Esophagus squamous epithelium (tissue), 4 donors: Measurements from ENCODE around the gene GNG2.
A peak's percentile ranks its signal among the peaks of the same experiment; 100 is the strongest.

Experiments
- POLR2A ChIP-seq, 4 donors: fragments of 450-650 bp; IDR thresholded peaks; one replicate each; pipeline ENCODE4 v1.6.1; 2017; ENCODE audit warnings: antibody characterized with exemption in 4 of 4, mild to moderate bottlenecking in 4 of 4, moderate library complexity in 3 of 4
- TF ChIP-seq, protein P1 (sequence below), 6 experiments: fragments of 450-650 bp in 4 of 6; fragments of 200-600 bp in 2 of 6; sonication (generic) in 2 of 6; IDR thresholded peaks; one replicate each; pipeline ENCODE4 v1.5.1; 2016 to 2019; ENCODE audit warnings: antibody characterized with exemption in 6 of 6, mild to moderate bottlenecking in 4 of 6, moderate library complexity in 4 of 6

DNA sequence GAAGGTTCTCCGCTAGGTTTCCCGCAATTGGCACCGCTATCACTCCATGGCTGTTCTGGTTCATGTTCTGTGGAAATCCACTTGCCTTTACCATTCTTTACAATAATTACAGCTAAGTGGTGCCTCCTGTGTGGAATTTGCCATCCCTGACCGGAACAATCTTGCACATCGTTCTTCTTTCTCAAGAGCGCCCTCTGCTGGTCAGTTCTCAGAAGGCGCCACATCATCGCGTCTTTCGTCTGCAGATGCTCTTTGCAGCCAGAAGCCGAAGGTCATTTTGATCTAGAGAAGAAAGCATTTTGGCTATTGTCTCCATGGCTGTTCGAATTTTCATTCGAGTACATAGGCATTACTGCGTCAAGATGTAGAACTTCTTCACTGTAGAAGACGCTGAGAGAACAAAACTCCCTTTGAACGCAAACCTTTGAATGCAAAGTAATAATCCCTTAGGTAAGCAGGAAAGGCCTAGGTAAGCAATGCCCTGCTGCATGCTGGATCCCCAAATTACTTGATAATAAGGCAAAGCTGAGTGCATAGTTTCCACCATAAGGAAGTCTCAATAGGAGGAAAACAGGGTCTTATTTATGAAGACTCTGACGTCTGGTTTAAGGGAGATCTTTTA lies 118.8 kb downstream of the GNG2 start:
- TF ChIP-seq, protein P1, sequence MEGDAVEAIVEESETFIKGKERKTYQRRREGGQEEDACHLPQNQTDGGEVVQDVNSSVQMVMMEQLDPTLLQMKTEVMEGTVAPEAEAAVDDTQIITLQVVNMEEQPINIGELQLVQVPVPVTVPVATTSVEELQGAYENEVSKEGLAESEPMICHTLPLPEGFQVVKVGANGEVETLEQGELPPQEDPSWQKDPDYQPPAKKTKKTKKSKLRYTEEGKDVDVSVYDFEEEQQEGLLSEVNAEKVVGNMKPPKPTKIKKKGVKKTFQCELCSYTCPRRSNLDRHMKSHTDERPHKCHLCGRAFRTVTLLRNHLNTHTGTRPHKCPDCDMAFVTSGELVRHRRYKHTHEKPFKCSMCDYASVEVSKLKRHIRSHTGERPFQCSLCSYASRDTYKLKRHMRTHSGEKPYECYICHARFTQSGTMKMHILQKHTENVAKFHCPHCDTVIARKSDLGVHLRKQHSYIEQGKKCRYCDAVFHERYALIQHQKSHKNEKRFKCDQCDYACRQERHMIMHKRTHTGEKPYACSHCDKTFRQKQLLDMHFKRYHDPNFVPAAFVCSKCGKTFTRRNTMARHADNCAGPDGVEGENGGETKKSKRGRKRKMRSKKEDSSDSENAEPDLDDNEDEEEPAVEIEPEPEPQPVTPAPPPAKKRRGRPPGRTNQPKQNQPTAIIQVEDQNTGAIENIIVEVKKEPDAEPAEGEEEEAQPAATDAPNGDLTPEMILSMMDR (IDR thresholded peaks at IDR 0.05), result peak; percentile 78 to 95 (median 88)
- TF ChIP-seq POLR2A (IDR thresholded peaks at IDR 0.05), result no peak
